ENCODE results near the gene SMIM1. TPM values are rescaled to one million over a fixed set of nuclear protein-coding genes. Genes with fewer than 3 reads are reported as not detected.
A peak's percentile ranks its signal among the peaks of the same experiment; 100 is the strongest.

Gene SMIM1
- total and polyA plus RNA-seq, 9 of the 15 experiments (the other 6 are each of a cell fraction or from before 2014, with no cell fraction given): 2.3 to 125 (median 24.3) TPM

DNA sequence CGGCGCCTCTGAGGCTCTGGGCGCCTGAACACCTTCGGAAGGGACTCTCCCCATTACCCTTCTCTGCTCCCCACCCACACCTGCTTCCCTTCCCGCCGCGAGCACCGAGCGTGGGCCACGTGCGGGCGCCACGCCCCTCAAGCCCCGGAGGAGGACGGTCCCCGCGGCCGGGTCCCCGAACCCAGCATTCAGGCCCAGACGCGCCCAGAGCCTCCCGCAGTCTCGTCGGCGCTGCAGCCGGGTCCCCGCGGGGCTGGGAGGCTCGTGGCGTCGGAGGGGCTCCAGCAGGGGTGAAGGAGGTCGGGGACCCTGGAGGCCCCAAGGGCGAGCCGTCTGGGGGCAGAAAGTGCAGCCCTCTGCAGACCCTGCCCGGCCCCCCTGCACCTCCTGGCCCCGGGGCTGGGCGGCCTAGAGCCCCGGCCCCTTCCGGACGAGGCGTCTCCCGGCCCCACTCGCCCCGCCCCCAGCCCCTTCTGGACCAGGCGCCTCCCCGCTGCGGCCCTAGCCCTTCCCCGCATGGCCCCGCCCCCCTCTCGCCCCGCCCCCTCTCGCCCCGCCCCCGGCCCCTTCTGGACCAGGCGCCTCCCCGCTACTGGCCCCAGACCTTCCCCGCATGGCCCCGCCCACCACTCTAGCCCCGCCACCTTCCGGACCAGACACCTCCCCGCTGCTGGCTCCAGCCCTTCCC is 378 bp upstream of the SMIM1 start (continued):
- TF ChIP-seq, protein P1, sequence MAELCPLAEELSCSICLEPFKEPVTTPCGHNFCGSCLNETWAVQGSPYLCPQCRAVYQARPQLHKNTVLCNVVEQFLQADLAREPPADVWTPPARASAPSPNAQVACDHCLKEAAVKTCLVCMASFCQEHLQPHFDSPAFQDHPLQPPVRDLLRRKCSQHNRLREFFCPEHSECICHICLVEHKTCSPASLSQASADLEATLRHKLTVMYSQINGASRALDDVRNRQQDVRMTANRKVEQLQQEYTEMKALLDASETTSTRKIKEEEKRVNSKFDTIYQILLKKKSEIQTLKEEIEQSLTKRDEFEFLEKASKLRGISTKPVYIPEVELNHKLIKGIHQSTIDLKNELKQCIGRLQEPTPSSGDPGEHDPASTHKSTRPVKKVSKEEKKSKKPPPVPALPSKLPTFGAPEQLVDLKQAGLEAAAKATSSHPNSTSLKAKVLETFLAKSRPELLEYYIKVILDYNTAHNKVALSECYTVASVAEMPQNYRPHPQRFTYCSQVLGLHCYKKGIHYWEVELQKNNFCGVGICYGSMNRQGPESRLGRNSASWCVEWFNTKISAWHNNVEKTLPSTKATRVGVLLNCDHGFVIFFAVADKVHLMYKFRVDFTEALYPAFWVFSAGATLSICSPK (IDR thresholded peaks at IDR 0.05; ENCODE audit: borderline replicate concordance): no peak
- TF ChIP-seq, protein P2, sequence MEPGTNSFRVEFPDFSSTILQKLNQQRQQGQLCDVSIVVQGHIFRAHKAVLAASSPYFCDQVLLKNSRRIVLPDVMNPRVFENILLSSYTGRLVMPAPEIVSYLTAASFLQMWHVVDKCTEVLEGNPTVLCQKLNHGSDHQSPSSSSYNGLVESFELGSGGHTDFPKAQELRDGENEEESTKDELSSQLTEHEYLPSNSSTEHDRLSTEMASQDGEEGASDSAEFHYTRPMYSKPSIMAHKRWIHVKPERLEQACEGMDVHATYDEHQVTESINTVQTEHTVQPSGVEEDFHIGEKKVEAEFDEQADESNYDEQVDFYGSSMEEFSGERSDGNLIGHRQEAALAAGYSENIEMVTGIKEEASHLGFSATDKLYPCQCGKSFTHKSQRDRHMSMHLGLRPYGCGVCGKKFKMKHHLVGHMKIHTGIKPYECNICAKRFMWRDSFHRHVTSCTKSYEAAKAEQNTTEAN (CRISPR knock-in tag; IDR thresholded peaks at IDR 0.05): no peak
- TF ChIP-seq, protein P3, sequence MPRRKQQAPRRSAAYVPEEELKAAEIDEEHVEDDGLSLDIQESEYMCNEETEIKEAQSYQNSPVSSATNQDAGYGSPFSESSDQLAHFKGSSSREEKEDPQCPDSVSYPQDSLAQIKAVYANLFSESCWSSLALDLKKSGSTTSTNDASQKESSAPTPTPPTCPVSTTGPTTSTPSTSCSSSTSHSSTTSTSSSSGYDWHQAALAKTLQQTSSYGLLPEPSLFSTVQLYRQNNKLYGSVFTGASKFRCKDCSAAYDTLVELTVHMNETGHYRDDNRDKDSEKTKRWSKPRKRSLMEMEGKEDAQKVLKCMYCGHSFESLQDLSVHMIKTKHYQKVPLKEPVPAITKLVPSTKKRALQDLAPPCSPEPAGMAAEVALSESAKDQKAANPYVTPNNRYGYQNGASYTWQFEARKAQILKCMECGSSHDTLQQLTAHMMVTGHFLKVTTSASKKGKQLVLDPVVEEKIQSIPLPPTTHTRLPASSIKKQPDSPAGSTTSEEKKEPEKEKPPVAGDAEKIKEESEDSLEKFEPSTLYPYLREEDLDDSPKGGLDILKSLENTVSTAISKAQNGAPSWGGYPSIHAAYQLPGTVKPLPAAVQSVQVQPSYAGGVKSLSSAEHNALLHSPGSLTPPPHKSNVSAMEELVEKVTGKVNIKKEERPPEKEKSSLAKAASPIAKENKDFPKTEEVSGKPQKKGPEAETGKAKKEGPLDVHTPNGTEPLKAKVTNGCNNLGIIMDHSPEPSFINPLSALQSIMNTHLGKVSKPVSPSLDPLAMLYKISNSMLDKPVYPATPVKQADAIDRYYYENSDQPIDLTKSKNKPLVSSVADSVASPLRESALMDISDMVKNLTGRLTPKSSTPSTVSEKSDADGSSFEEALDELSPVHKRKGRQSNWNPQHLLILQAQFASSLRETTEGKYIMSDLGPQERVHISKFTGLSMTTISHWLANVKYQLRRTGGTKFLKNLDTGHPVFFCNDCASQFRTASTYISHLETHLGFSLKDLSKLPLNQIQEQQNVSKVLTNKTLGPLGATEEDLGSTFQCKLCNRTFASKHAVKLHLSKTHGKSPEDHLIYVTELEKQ (CRISPR knock-in tag; IDR thresholded peaks at IDR 0.05): no peak
- peak; percentile 66 for TF ChIP-seq BHLHE40 (IDR thresholded peaks at IDR 0.05; ENCODE audit: low read length)
- TF ChIP-seq HDAC8 (tag; IDR thresholded peaks at IDR 0.05): no peak
- TF ChIP-seq, protein P4, sequence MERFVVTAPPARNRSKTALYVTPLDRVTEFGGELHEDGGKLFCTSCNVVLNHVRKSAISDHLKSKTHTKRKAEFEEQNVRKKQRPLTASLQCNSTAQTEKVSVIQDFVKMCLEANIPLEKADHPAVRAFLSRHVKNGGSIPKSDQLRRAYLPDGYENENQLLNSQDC (CRISPR knock-in tag; IDR thresholded peaks at IDR 0.05): peak; percentile 66; the same call in 1 of the 2 replicates
- TF ChIP-seq, protein P5, sequence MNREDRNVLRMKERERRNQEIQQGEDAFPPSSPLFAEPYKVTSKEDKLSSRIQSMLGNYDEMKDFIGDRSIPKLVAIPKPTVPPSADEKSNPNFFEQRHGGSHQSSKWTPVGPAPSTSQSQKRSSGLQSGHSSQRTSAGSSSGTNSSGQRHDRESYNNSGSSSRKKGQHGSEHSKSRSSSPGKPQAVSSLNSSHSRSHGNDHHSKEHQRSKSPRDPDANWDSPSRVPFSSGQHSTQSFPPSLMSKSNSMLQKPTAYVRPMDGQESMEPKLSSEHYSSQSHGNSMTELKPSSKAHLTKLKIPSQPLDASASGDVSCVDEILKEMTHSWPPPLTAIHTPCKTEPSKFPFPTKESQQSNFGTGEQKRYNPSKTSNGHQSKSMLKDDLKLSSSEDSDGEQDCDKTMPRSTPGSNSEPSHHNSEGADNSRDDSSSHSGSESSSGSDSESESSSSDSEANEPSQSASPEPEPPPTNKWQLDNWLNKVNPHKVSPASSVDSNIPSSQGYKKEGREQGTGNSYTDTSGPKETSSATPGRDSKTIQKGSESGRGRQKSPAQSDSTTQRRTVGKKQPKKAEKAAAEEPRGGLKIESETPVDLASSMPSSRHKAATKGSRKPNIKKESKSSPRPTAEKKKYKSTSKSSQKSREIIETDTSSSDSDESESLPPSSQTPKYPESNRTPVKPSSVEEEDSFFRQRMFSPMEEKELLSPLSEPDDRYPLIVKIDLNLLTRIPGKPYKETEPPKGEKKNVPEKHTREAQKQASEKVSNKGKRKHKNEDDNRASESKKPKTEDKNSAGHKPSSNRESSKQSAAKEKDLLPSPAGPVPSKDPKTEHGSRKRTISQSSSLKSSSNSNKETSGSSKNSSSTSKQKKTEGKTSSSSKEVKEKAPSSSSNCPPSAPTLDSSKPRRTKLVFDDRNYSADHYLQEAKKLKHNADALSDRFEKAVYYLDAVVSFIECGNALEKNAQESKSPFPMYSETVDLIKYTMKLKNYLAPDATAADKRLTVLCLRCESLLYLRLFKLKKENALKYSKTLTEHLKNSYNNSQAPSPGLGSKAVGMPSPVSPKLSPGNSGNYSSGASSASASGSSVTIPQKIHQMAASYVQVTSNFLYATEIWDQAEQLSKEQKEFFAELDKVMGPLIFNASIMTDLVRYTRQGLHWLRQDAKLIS (CRISPR knock-in tag; IDR thresholded peaks at IDR 0.05): peak; percentile 75; the same call in 1 of the 2 replicates
- 0 out of 2 replicates have a peak, but pooled peaks have one; percentile 40 for TF ChIP-seq ZFPM2 (CRISPR knock-in tag; IDR thresholded peaks at IDR 0.05)
- no peak for TF ChIP-seq MAFG (tag; conservative IDR thresholded peaks at IDR 0.05)
- 0 out of 2 replicates have a peak, but pooled peaks have one; percentile 76 for TF ChIP-seq RBM14 (IDR thresholded peaks at IDR 0.05; ENCODE audit: borderline replicate concordance, insufficient read depth, low read depth, low read length)
- peak; percentile 80; the same call in 1 of the 2 replicates for TF ChIP-seq MXI1 (IDR thresholded peaks at IDR 0.05; ENCODE audit: low read depth, low read length)
- peak; percentile 23 for TF ChIP-seq GATAD2B (IDR thresholded peaks at IDR 0.05; ENCODE audit: borderline replicate concordance)
- peak; percentile 25 to 51; a peak in 3 of 4 replicates for TF ChIP-seq MAZ (CRISPR knock-in tag; conservative IDR thresholded peaks at IDR 0.05 in 1 of 2, IDR thresholded peaks at IDR 0.05 in 1 of 2)
- TF ChIP-seq RB1 (IDR thresholded peaks at IDR 0.05; ENCODE audit: low read depth): peak; percentile 86
- peak; percentile 73; the same call in 1 of the 2 replicates for TF ChIP-seq MTA3 (IDR thresholded peaks at IDR 0.05; ENCODE audit: borderline replicate concordance)
